GM12865 (cell line): ENCODE results near the gene CDH1.

ENCODE experiments used
- DNase-seq: peaks from one replicate; pipeline ENCODE4 v3.0.0; 2010; ENCODE audit warnings: low read depth
- H3K4me3 ChIP-seq: 2 replicates; pipeline ENCODE4 v1.5.1; 2011; ENCODE audit warnings: mild to moderate bottlenecking, low read depth, low read length, control low read depth
- CTCF ChIP-seq: IDR thresholded peaks from 2 replicates; pipeline ENCODE4 v1.5.1; 2011; ENCODE audit warnings: low read length, control low read depth, low read depth, inconsistent platforms; ENCODE audit not compliant: insufficient read depth; ENCODE audit errors: missing control alignments

The CDH1 gene

GRCh38 chr16:68884401-68884800, 147.3 kb downstream of the CDH1 start:
- no peak for DNase-seq
- TF ChIP-seq CTCF: no peak
- H3K4me3 ChIP-seq: no peak overlapping the region
